Lung (tissue), 12 donors: ENCODE measurements around the gene ZNF280B. TPM values are rescaled to one million over a fixed set of nuclear protein-coding genes. Genes with fewer than 3 reads are reported as not detected.

Experiments used
- ATAC-seq: fragments of 200-7000 bp; cut with Tn5 transposase; one replicate; pipeline ENCODE4 v1.9.1; 2020; ENCODE audit warnings: moderate number of reproducible peaks; ENCODE audit not compliant: insufficient read depth, low FRiP score
- DNase-seq, 3 donors: peaks; one replicate each; pipeline ENCODE4 v3.0.0-alpha.2; 2013 to 2017
- H3K27ac ChIP-seq, 2 donors: one replicate each; pipeline ENCODE4 v1.5.1; 2013; ENCODE audit warnings: mild to moderate bottlenecking in 2 of 2, moderate library complexity in 2 of 2, control low read depth in 1 of 2, inconsistent platforms in 1 of 2, low read depth in 1 of 2, low read length in 1 of 2
- H3K27me3 ChIP-seq, 3 donors: one replicate each; pipeline ENCODE4 v1.5.1; 2013; ENCODE audit warnings: low read length in 2 of 3; ENCODE audit not compliant: control insufficient read depth in 3 of 3, insufficient read depth in 3 of 3
- H3K36me3 ChIP-seq, 4 donors: one replicate each; pipeline ENCODE4 v1.5.1; 2013; ENCODE audit warnings: low read length in 4 of 4, mild to moderate bottlenecking in 1 of 4, moderate library complexity in 1 of 4; ENCODE audit not compliant: control insufficient read depth in 4 of 4, insufficient read depth in 4 of 4
- H3K4me1 ChIP-seq, 5 donors: one replicate each; pipeline ENCODE4 v1.5.1; 2013; ENCODE audit warnings: low read length in 5 of 5, mild to moderate bottlenecking in 2 of 5, moderate library complexity in 1 of 5; ENCODE audit not compliant: control insufficient read depth in 5 of 5, insufficient read depth in 5 of 5
- H3K4me3 ChIP-seq: one replicate; pipeline ENCODE4 v1.5.1; 2013; ENCODE audit warnings: mild to moderate bottlenecking, control low read depth, moderate library complexity
- H3K9ac ChIP-seq, 2 donors: one replicate each; pipeline ENCODE4 v1.5.1; 2013; ENCODE audit warnings: low read length in 2 of 2, control low read depth in 1 of 2; ENCODE audit not compliant: insufficient read depth in 1 of 2
- H3K9me3 ChIP-seq, 4 donors: one replicate each; pipeline ENCODE4 v1.5.1; 2013; ENCODE audit warnings: low read length in 3 of 4, mild to moderate bottlenecking in 1 of 4, moderate library complexity in 1 of 4; ENCODE audit not compliant: control insufficient read depth in 4 of 4, insufficient read depth in 3 of 4
- CTCF ChIP-seq: IDR thresholded peaks from 2 replicates; pipeline ENCODE4 v1.5.1; 2012; ENCODE audit warnings: mild to moderate bottlenecking; ENCODE audit errors: control extremely low read depth, extremely low read depth
- WGBS, 2 donors: extraction: QIAGEN DNeasy Blood & Tissue Kit; methylation state at CpG; one replicate each; pipeline ENCODE4 v1.1.7; 2013; 5-methylcytosine and 5-hydroxymethylcytosine counted together
- polyA plus RNA-seq, 2 donors: library from polyadenylated mRNA; stranded (reverse); fragments of 200-250 nt; gene quantifications; one replicate each; pipeline ENCODE4 v1.2.1, GENCODE V29; 2013
- total RNA-seq, 2 donors: library from RNA; depleted of rRNA in 1 of 2; stranded (reverse); fragments of >200 nt in 1 of 2; gene quantifications; one replicate each; pipeline ENCODE4 v1.2.1, GENCODE V29; 2014 to 2021
- donor health status: control.
- donor health status: control.
- donor health status: Bipolar disorder and iron deficiency.
- donor health status: healthy.
- donor health status: DM: yes; HTN: yes; CAD: no.

ZNF280B gene
- total and polyA plus RNA-seq, 4 donors = 0.11 to 0.97 (median 0.31) TPM

GRCh38 chr22:22545084-22545483, 36.5 kb upstream of the ZNF280B start:
- Histone ChIP-seq H3K9ac (no peak overlapping the region), H3K27ac (no peak overlapping the region), H3K9me3 (peaks cover 0 to 3% (median 0%) of the 10 kb centered on the region in 4 donors), H3K4me3 (no peak overlapping the region), H3K27me3 (no peaks in the 10 kb centered on the region), H3K36me3 (no peaks in the 10 kb centered on the region), H3K4me1 (no peaks in the 10 kb centered on the region)
- no peak for ATAC-seq
- no peak for TF ChIP-seq CTCF
- no peak for DNase-seq
- 86 to 88% methylated on average over 2 of the region's 2 CpGs for WGBS, 2 donors

- 82 to 84% methylated on average over 7 of the region's 7 CpGs for WGBS, 2 donors
- DNase-seq (no peak), ATAC-seq (no peak)
- Histone ChIP-seq H3K27ac (no peak overlapping the region), H3K4me3 (no peak overlapping the region), H3K36me3 (no peaks in the 10 kb centered on the region), H3K27me3 (no peaks in the 10 kb centered on the region), H3K9ac (no peak overlapping the region), H3K9me3 (peaks cover 0 to 3% (median 0%) of the 10 kb centered on the region in 4 donors), H3K4me1 (no peaks in the 10 kb centered on the region)
- TF ChIP-seq CTCF = no peak
Observed at GRCh38 chr22:22538226-22538989, 29.9 kb upstream of the ZNF280B start.

- Histone ChIP-seq H3K4me3 (no peak overlapping the region), H3K27me3 (no peaks in the 10 kb centered on the region), H3K36me3 (no peaks in the 10 kb centered on the region), H3K9me3 (peaks cover 0 to 3% (median 0%) of the 10 kb centered on the region in 4 donors), H3K27ac (no peak overlapping the region), H3K4me1 (no peaks in the 10 kb centered on the region), H3K9ac (no peak overlapping the region)
- ATAC-seq = no peak
- no peak for DNase-seq
- WGBS, 2 donors = 45 to 46% methylated on average over 1 of the region's 1 CpG
- no peak for TF ChIP-seq CTCF
Observed at GRCh38 chr22:22536916-22537315, 28.4 kb upstream of the ZNF280B start.
